ENCODE data around the gene BCAS2. TPM values are rescaled to one million over a fixed set of nuclear protein-coding genes. Genes with fewer than 3 reads are reported as not detected.
"Not testable (repeated sequence)": the region's sequence is repeated elsewhere in the genome, so short reads cannot be mapped to it uniquely, and the experiment has no call there.

BCAS2 gene
- total and polyA plus RNA-seq, 8 donors = 29.4 to 49.0 (median 46.0) TPM

GRCh38 chr1:114587203-114587991, 6.0 kb upstream of the BCAS2 start:
- H3K27me3 ChIP-seq = no peaks in the 10 kb centered on the region
- intact Hi-C loops (cut with DNase I) = no loop called here
- H3K4me1 ChIP-seq = peaks cover 0 to under 1% of the 10 kb centered on the region in 2 donors
- H3K4me3 ChIP-seq = no peak overlapping the region
- DNase-seq (no peak), ATAC-seq (no peak)
- H3K27ac ChIP-seq = no peak overlapping the region
- no peaks in the 10 kb centered on the region for H3K36me3 ChIP-seq
- TF ChIP-seq, protein P1, sequence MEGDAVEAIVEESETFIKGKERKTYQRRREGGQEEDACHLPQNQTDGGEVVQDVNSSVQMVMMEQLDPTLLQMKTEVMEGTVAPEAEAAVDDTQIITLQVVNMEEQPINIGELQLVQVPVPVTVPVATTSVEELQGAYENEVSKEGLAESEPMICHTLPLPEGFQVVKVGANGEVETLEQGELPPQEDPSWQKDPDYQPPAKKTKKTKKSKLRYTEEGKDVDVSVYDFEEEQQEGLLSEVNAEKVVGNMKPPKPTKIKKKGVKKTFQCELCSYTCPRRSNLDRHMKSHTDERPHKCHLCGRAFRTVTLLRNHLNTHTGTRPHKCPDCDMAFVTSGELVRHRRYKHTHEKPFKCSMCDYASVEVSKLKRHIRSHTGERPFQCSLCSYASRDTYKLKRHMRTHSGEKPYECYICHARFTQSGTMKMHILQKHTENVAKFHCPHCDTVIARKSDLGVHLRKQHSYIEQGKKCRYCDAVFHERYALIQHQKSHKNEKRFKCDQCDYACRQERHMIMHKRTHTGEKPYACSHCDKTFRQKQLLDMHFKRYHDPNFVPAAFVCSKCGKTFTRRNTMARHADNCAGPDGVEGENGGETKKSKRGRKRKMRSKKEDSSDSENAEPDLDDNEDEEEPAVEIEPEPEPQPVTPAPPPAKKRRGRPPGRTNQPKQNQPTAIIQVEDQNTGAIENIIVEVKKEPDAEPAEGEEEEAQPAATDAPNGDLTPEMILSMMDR (IDR thresholded peaks at IDR 0.05) = no peak
- H3K9me3 ChIP-seq = no peaks in the 10 kb centered on the region

DNA sequence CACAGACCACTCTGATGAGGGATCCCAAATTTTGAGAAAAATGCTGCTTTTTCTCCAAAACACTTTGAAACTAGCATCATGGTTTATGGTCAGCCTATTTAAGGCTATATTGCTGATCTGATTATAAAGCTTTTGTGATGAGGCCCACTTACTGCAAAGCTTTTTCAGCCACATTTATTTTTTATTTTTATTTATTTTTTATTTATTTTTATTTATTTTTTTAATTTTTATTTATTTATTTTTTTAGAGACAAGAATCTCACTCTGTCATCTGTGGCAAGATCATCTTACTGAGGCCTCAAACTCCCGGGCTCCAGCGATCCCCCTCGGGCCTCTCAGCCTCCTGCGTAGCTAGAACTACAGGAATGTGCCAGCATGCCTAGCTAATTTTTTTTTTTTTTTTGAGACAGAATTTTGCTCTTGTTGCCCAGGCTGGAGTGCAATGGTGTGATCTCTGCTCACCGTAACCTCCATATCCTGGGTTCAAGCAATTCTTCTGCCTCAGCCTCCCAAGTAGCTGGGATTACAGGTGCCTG, 5.2 kb upstream of the BCAS2 start:
- intact Hi-C loops (cut with DNase I) = no loop called here
- DNase-seq = no peak

GRCh38 chr1:114585231-114585630, 3.8 kb upstream of the BCAS2 start:
- no peaks in the 10 kb centered on the region for H3K36me3 ChIP-seq
- intact Hi-C loops (cut with DNase I) = no loop called here
- no peak for ATAC-seq
- no peak overlapping the region for H3K27ac ChIP-seq
- TF ChIP-seq, protein P1 (IDR thresholded peaks at IDR 0.05) = no peak
- H3K4me3 ChIP-seq = no peak overlapping the region
- DNase-seq = no peak
- H3K9me3 ChIP-seq = no peaks in the 10 kb centered on the region
- H3K27me3 ChIP-seq = no peaks in the 10 kb centered on the region
- H3K4me1 ChIP-seq = peaks cover under 1 to 19% of the 10 kb centered on the region in 2 donors

More for the DNA sequence above, 5.2 kb upstream of the BCAS2 start:
- Histone ChIP-seq H3K4me1 (peaks cover 0 to 9% of the 10 kb centered on the region in 2 donors), H3K36me3 (no peaks in the 10 kb centered on the region), H3K27ac (no peak overlapping the region), H3K9me3 (no peaks in the 10 kb centered on the region), H3K4me3 (no peak overlapping the region), H3K27me3 (no peaks in the 10 kb centered on the region)
- no peak for ATAC-seq
- TF ChIP-seq, protein P1 (IDR thresholded peaks at IDR 0.05) = no peak

- no peak for ATAC-seq
- intact Hi-C loops (cut with DNase I) = no loop called here
- H3K4me3 ChIP-seq = no peak overlapping the region
- H3K36me3 ChIP-seq = peaks cover 0 to 94% of the 10 kb centered on the region in 2 donors
- peaks cover 0 to 16% of the 10 kb centered on the region in 2 donors for H3K4me1 ChIP-seq
- TF ChIP-seq, protein P1 (IDR thresholded peaks at IDR 0.05) = no peak
- H3K9me3 ChIP-seq = no peaks in the 10 kb centered on the region
- H3K27me3 ChIP-seq = no peaks in the 10 kb centered on the region
- H3K27ac ChIP-seq = no peak overlapping the region
- no peak for DNase-seq
These were observed 7.0 kb downstream of the BCAS2 start for GRCh38 chr1:114574365-114574764.

- no peaks in the 10 kb centered on the region for H3K9me3 ChIP-seq
- no peaks in the 10 kb centered on the region for H3K4me1 ChIP-seq
- no peak overlapping the region for H3K27ac ChIP-seq
- H3K36me3 ChIP-seq = peaks cover 0 to 47% of the 10 kb centered on the region in 2 donors
- intact Hi-C loops (cut with DNase I) = no loop called here
- H3K4me3 ChIP-seq = no peak overlapping the region
- H3K27me3 ChIP-seq = no peaks in the 10 kb centered on the region
- ATAC-seq (no peak), DNase-seq (no peak)
- TF ChIP-seq, protein P1 (IDR thresholded peaks at IDR 0.05) = no peak
These were observed 17.3 kb downstream of the BCAS2 start for GRCh38 chr1:114564141-114564540.

DNA sequence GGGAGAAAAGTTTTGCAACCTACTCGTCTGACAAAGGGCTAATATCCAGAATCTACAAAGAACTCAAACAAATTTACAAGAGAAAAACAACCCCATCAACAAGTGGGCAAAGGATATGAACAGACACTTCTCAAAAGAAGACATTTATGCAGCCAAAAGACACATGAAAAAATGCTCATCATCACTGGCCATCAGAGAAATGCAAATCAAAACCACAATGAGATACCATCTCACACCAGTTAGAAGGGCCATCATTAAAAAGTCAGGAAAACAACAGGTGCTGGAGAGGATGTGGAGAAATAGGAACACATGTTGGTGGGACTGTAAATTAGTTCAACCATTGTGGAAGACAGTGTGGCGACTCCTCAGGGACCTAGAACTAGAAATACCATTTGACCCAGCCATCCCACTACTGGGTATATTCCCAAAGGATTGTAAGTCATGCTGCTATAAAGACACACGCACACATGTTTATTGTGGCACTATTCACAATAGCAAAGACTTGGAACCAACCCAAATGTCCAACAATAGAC, 18.4 kb downstream of the BCAS2 start:
- H3K27ac ChIP-seq; intact Hi-C loops (cut with DNase I); H3K4me3 ChIP-seq; H3K9me3 ChIP-seq; H3K27me3 ChIP-seq; ATAC-seq; H3K4me1 ChIP-seq; DNase-seq: not testable (repeated sequence)
- H3K36me3 ChIP-seq = peaks cover 0 to 36% of the 10 kb centered on the region in 2 donors

Measured in left lung (tissue), 10 donors.